GM12874 (cell line): ENCODE data around the gene ADCY9.

Experiments
- CTCF ChIP-seq: IDR thresholded peaks from 2 replicates; pipeline ENCODE4 v1.5.1; 2011; ENCODE audit warnings: low read depth, mild to moderate bottlenecking, control low read depth, low read length, moderate library complexity; ENCODE audit not compliant: insufficient read depth

Gene ADCY9

GRCh38 chr16:4016005-4016352 is 100.3 kb downstream of the ADCY9 start:
- TF ChIP-seq CTCF = no peak

GRCh38 chr16:4015275-4016004 is 100.8 kb downstream of the ADCY9 start:
- TF ChIP-seq CTCF = no peak

GRCh38 chr16:4011940-4012629 is 104.2 kb downstream of the ADCY9 start:
- TF ChIP-seq CTCF = no peak

- no peak for TF ChIP-seq CTCF
These were observed 104.9 kb downstream of the ADCY9 start for GRCh38 chr16:4011225-4011939.

GRCh38 chr16:4010225-4011158 is 105.8 kb downstream of the ADCY9 start:
- no peak for TF ChIP-seq CTCF

GRCh38 chr16:4009177-4009576 is 107.1 kb downstream of the ADCY9 start:
- no peak for TF ChIP-seq CTCF

- no peak for TF ChIP-seq CTCF
These were observed 108.1 kb downstream of the ADCY9 start for GRCh38 chr16:4008116-4008515.
